ENCODE data around the gene VPS33B.

The VPS33B gene

DNA sequence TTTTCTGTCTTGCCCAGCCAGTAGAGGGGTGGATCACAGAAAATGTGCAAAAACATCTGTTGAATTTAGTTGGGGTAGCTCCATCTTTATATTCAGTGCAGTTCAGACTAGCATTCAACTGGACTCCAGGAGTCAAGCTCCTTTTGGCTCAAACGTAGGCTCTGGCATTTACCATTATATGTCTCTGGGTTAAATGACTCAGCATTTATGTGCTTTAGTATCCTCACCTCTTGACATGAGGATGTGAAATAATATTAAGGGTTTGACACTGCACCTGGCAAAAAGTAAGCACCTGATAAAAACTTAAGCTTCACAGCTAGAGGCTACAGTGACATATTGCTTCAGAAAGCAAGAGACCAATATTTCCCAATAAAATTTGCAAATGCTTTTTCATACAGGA, 42.8 kb downstream of the VPS33B start:
- DNase-seq (ENCODE audit: low read depth), result no peak

DNA sequence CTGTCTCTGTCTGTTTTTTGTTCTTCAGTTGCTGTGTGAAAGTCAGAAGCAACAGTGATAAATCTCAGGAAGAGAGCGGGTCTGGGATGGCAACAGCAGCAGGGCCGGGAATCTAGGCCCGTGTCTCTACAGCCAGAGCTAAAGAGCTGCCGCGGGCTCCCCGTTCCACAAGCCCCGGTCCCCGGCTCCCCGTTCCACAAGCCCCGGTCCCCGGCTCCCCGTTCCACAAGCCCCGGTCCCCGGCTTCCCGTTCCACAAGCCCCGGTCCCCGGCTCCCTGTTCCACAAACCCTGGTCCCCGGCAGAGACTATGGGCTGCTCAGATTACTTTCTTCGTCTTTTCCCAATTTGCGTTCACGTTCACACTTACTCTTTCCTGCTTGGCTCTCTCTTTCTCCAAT, 48.2 kb downstream of the VPS33B start:
- no peak for DNase-seq (ENCODE audit: low read depth)

DNA sequence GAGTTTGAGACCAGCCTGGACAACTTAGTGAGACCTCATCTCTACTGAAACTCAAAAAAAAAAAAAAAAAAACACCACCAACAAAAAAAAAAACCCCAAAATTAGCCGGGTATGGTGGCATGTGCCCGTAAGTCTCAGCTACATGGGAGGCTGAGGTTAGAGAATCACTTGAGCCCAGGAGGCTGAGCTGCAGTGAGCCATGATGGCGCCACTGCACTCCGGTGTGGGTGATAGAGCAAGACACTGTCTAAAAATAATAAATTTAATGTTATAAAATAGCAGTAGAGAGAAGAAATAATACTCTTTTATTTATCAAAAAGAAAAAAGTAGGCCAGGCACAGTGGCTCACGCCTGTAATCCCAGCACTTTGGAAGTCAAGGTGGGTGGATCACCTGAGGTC, 50.3 kb downstream of the VPS33B start:
- no peak for DNase-seq (ENCODE audit: low read depth)

DNA sequence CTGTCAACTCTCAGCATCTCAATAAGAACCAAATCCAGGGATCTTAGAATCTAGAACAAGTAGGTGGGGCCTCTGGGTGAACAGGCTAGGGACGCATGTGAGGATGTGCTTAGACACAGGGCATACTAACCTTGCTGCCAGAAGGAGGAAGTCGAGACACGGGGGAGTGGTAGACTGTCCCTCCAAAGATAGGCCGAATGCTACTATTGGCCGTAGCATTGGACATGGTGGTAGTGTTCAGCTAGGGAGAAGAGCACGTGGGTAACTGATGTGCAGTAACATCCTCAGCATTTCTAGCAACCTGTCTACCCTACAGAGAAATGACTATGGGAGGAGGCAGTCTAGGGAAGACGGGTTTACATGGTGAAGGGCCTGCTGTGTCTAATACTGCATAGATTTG, 52.1 kb downstream of the VPS33B start:
- DNase-seq (ENCODE audit: low read depth), result no peak

- DNase-seq (ENCODE audit: low read depth), result no peak
Measured at GRCh38 chr15:90968434-90968833, 54.0 kb downstream of the VPS33B start.

GRCh38 chr15:90967206-90967605, 55.2 kb downstream of the VPS33B start:
- DNase-seq (ENCODE audit: low read depth), result no peak

GRCh38 chr15:90966262-90966661, 56.1 kb downstream of the VPS33B start:
- no peak for DNase-seq (ENCODE audit: low read depth)

- DNase-seq (ENCODE audit: low read depth), result no peak
Measured at GRCh38 chr15:90962021-90962420, 60.4 kb downstream of the VPS33B start.

GRCh38 chr15:90960298-90961091, 61.9 kb downstream of the VPS33B start:
- DNase-seq (ENCODE audit: low read depth), result no peak

DNA sequence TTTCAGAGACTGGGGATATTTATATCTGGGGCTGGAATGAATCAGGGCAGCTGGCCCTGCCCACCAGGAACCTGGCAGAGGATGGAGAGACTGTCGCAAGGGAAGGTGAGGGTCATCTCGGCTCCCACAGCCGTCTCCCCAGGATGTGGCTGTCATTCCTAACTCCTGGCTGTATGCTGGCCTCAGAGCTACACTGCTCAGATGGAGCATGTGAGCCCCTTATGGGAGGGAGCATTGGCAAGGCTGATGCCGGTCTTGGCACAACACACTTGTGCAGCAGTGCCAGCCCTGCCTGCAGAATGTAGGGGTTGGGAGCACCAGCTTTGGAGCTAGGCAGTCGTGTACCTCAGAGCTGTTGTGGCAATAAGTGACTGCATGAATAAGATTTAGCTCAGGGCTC, 62.5 kb downstream of the VPS33B start:
- no peak for DNase-seq (ENCODE audit: low read depth)

- DNase-seq (ENCODE audit: low read depth), result no peak
Measured at GRCh38 chr15:90959028-90959595, 63.3 kb downstream of the VPS33B start.

DNA sequence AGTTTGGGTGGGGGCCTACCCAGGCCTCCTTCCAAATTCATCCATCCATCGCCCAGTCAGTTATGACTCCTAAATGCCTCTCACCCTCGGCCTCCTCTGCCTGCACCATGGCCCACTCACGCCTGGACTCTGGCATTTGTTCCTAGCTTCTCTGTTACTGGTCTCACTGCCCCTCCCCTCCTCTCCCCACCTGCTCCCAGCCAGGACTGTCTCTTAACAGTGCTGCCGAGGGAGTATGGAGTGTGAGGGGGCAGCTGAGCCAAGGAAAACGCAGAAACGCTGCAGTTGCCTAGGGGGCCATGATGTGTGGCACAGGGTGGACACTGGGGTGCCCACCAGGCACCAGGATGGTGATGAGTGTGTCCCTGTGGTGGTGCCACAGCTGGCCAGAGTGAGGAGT, 64.6 kb downstream of the VPS33B start:
- no peak for DNase-seq (ENCODE audit: low read depth)

GRCh38 chr15:90957031-90957790, 65.2 kb downstream of the VPS33B start:
- no peak for DNase-seq (ENCODE audit: low read depth)

DNA sequence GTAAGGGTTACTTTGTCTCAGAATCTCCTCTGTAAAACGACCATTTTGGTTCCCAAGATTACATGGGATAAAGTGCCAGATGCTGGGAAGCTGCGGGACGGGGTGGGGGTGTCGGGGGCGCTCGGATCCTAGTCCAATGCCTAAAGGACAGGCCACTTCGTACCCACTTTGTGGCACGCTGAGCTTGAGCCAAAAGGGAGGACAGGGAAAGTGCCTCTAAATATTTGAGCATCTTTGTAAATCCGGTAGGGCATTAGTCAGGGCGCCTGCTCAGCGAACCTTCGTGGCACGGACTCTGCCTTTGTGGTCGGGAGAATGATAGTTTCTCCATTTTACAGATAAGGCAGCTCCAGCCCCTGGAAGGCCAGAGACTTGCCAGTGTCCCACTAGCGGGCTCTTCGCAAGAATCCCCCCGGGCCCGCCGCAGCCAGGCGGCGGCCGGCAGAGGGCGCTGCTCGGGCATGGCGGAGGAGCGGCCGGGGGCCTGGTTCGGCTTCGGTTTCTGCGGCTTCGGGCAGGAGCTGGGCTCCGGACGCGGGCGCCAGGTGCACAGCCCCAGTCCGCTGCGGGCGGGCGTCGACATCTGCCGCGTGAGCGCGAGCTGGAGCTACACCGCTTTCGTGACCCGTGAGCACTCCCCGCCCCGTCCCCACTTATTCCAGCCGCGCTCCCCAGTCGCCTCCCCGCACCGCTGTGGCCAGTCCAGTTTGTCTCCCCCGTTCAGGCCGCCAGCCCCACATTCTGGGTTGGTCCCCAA, 65.9 kb downstream of the VPS33B start:
- peak; percentile 34 for DNase-seq (ENCODE audit: low read depth)

GRCh38 chr15:90955624-90956273, 66.6 kb downstream of the VPS33B start:
- no peak for DNase-seq (ENCODE audit: low read depth)

DNA sequence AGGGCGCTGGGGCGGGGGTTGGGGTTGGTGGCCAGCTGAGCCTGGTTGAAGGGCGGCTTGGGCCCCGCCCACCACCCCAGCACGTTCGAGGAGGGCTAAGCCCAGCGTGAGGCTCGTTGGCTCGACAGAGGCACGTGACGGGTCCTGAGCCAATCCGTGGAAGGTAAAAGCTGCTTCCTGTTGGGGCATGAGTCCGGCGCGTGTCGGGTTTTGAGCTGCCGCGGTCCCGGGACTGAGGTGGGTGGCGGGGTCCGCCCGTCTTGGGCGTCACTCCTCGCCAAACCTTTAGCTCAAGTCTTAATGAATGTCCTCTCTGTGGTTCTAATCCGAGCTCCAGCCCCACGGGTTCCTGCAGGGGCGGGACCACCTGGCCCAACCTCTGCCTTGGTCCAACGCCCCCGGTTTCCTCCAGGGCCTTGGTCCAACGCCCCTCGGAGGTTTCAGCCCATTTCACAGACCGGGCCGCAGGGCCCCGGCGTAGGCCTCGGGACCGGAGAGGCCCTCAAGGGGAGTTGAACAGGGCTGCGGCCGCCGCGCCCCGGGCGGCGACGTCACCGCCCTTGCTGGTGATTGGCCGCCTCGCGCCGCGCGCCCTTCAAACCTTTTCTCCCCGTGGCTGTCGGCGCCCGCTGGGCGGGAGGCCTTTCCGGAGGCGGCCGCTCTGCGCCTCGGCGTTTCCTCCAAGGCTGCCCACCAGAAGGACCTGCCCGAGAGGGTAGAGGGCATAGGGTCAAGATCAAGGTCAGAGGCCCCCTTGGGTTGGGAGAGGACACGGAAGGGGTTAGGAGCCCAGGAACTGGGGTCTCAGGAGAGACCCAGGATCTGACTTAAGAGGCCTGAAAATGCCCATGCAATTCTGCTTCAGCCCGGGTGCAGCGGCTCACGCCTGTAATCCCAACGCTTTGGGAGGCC, 67.4 kb downstream of the VPS33B start, which contains the start of gene RCCD1:
RCCD1 (plus strand) TSS at position 173 of the 912 bp plus-strand sequence. CDS start 1,851 bp downstream, outside the sequence.
- DNase-seq (ENCODE audit: low read depth), result peak; percentile 86

DNA sequence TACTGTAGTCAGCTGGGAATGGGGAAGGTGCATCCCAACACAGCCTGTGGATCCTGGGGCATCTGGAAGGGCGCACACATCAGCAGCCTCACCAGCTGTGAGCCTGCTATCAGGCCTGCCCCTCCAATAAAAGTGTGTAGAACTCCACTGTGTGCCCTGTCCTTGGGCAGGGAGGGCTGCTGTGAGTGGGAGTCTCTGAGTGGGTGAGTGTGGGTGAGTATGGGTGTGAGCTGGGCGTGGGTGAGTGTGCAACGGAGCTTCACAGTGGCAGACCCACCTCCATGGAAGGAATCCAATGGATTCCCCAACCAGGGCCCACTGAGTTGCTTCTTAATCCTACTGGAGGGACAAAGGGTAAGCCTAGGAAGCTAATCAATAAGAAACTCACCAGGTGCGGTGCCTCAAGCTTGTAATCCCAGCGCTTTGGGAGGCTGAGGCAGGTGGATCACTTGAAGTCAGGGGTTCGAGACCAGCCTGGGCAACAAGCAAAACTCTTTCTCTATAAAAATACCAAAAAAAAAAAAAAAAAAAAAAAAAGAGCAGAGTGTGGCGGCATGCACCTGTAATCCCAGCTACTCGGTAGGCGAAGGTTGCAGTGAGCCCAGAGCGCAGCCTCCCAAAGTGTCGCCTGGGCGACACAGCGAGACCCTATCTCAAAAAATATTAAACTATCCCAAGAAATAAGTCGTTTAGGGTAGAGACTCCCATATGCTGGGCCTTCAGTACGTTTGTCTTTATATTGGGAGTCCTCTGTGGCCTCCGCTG, 68.3 kb downstream of the VPS33B start:
- no peak for DNase-seq (ENCODE audit: low read depth)

DNA sequence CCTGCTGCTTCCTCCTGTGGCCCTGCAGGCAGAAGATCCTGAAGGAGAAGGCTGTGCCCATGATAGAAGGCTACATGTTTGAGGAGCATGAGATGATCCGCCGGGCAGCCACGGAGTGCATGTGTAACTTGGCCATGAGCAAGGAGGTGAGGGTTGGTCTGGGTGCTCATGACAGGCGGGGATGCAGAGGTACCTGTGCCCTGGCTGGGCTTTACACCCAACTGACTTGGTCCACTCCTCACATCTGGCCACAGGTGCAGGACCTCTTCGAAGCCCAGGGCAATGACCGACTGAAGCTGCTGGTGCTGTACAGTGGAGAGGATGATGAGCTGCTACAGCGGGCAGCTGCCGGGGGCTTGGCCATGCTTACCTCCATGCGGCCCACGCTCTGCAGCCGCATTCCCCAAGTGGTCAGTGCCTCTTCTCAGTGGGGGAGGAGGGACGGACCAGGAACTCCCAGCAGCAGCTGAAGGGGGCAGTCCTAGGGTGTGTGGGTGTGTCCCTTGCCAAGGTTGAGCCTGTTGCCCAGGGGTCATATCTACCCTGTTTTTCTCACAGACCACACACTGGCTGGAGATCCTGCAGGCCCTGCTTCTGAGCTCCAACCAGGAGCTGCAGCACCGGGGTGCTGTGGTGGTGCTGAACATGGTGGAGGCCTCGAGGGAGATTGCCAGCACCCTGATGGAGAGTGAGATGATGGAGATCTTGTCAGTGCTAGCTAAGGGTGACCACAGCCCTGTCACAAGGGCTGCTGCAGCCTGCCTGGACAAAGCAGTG, 69.3 kb downstream of the VPS33B start:
- no peak for DNase-seq (ENCODE audit: low read depth)

GRCh38 chr15:90950676-90951075, 71.7 kb downstream of the VPS33B start:
- no peak for DNase-seq (ENCODE audit: low read depth)

Data from activated T-cell treated with anti-CD3 and anti-CD28 coated beads for 24 hours (primary cell).